RWPE2 (cell line): Measurements from ENCODE around the gene CCL18.
"Not testable (repeated sequence)": the region's sequence is repeated elsewhere in the genome, so short reads cannot be mapped to it uniquely, and the experiment has no call there.

ENCODE experiments used
- ATAC-seq: fragments of 200-7000 bp; cut with Tn5 transposase; 3 replicates; pipeline ENCODE4 v1.9.1; 2021; ENCODE audit warnings: low read depth
- DNase-seq: peaks from one replicate; pipeline ENCODE4 v3.0.0-alpha.2; 2020; ENCODE audit warnings: low spot score
- H3K27ac ChIP-seq: fragments of 450-650 bp; 2 replicates; pipeline ENCODE4 v1.5.1; 2017; ENCODE audit warnings: mild to moderate bottlenecking; ENCODE audit not compliant: poor library complexity, severe bottlenecking
- H3K27me3 ChIP-seq: fragments of 250-450 bp; sonication (Bioruptor Pico); 2 replicates; pipeline ENCODE4 v1.5.1; 2021; ENCODE audit warnings: mild to moderate bottlenecking, moderate library complexity; ENCODE audit not compliant: insufficient read depth, poor library complexity, severe bottlenecking
- H3K36me3 ChIP-seq: fragments of 250-450 bp; sonication (Bioruptor Pico); 2 replicates; pipeline ENCODE4 v1.5.1; 2020; ENCODE audit warnings: low read depth, mild to moderate bottlenecking, moderate library complexity
- H3K4me1 ChIP-seq: fragments of 250-450 bp; sonication (Bioruptor Pico); 2 replicates; pipeline ENCODE4 v1.5.1; 2021; ENCODE audit warnings: mild to moderate bottlenecking, moderate library complexity; ENCODE audit not compliant: insufficient read depth, poor library complexity, severe bottlenecking
- H3K4me3 ChIP-seq: fragments of 250-450 bp; sonication (Bioruptor Pico); 2 replicates; pipeline ENCODE4 v1.5.1; 2021; ENCODE audit warnings: mild to moderate bottlenecking, moderate library complexity; ENCODE audit not compliant: severe bottlenecking
- H3K9me3 ChIP-seq: fragments of 250-450 bp; sonication (Bioruptor Pico); 2 replicates; pipeline ENCODE4 v1.5.1; 2021; ENCODE audit warnings: mild to moderate bottlenecking, moderate library complexity; ENCODE audit not compliant: severe bottlenecking
- CTCF ChIP-seq: fragments of 450-650 bp; IDR thresholded peaks from one replicate; pipeline ENCODE4 v1.5.1; 2017; ENCODE audit warnings: mild to moderate bottlenecking, moderate library complexity; ENCODE audit not compliant: poor library complexity, severe bottlenecking

The CCL18 gene

DNA sequence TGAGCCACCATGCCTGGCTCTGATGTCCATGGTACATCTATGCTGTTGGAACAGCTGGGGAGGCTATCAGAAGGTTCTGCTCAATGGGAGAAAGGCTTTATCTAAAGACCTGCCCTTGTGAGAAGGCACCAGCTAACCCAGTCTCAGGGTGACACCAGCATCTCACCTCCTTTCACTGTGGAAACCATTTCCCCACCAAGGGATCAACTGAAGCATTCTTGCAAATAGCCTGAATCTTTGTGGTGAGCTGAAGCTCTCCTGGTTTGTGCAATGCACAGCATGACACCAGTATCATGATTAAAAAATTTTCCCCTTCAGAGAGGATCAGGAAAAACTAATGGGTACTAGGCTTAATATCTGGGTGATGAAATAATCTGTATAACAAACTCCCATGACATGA, 5.1 kb downstream of the CCL18 start:
- Histone ChIP-seq H3K4me1 (no peaks in the 10 kb centered on the region), H3K4me3 (no peak overlapping the region), H3K36me3 (no peaks in the 10 kb centered on the region), H3K9me3 (no peaks in the 10 kb centered on the region), H3K27ac (no peak overlapping the region), H3K27me3 (no peaks in the 10 kb centered on the region)
- no peak for TF ChIP-seq CTCF
- DNase-seq (no peak), ATAC-seq (no peak)

- no peaks in the 10 kb centered on the region for H3K9me3 ChIP-seq
- no peaks in the 10 kb centered on the region for H3K4me1 ChIP-seq
- DNase-seq (no peak), ATAC-seq (no peak)
- TF ChIP-seq CTCF: no peak
- peaks cover 4% of the 10 kb centered on the region for H3K27me3 ChIP-seq
- H3K4me3 ChIP-seq: no peak overlapping the region
- H3K27ac ChIP-seq: no peak overlapping the region
- H3K36me3 ChIP-seq: no peaks in the 10 kb centered on the region
Observed at GRCh38 chr17:36070427-36070826, 6.4 kb downstream of the CCL18 start.

DNA sequence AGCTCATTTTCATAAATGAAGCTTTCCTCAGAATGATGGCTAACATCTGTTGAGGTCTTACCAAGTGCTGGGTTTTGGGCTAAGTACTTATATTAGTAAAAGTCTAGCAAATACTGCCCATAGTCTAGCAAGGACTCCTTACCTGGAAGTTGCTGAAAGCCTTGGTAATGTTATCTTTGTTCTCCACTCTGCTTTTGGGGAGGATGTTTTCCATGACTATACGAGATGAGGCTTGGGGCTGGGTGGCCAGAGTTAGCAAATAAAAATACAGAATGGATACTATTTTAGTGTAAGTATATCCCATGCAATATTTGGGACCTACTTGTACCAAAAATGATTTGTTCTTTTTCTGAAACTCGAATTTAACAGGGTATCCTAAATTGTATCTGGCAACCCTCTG, 7.7 kb downstream of the CCL18 start:
- Histone ChIP-seq H3K4me3 (no peak overlapping the region), H3K9me3 (no peaks in the 10 kb centered on the region), H3K4me1 (no peaks in the 10 kb centered on the region), H3K36me3 (no peaks in the 10 kb centered on the region), H3K27ac (no peak overlapping the region), H3K27me3 (peaks cover 4% of the 10 kb centered on the region)
- no peak for ATAC-seq
- DNase-seq: no peak
- TF ChIP-seq CTCF: no peak

- H3K9me3 ChIP-seq: no peaks in the 10 kb centered on the region
- H3K27ac ChIP-seq: no peak overlapping the region
- H3K36me3 ChIP-seq: no peaks in the 10 kb centered on the region
- H3K4me3 ChIP-seq: no peak overlapping the region
- peak; percentile 54 for TF ChIP-seq CTCF
- ATAC-seq (no peak), DNase-seq (no peak)
- H3K4me1 ChIP-seq: no peaks in the 10 kb centered on the region
- H3K27me3 ChIP-seq: peaks cover 4% of the 10 kb centered on the region
Observed at GRCh38 chr17:36072431-36073121, 8.5 kb downstream of the CCL18 start.

DNA sequence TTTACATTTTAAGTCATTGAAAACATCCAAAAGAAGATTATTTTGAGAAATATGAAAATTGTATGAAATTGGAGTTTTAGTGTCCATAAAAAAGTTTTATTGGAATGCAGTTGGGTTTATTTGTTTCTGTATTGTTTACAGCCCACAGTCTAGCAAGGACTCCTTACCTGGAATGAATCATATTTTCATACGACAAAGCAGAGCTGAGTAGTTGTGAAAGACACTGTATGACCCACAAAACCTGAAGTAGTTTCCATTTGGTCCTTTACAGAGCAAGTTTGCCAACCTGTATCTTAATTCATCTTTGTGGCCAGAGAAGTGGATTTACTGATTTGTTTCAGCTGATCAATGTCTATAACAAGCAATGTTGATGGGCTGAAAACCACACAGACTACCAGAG, 10.3 kb downstream of the CCL18 start:
- no peak for TF ChIP-seq CTCF
- no peaks in the 10 kb centered on the region for H3K36me3 ChIP-seq
- ATAC-seq: no peak
- H3K9me3 ChIP-seq: no peaks in the 10 kb centered on the region
- H3K4me3 ChIP-seq: no peak overlapping the region
- DNase-seq: no peak
- no peak overlapping the region for H3K27ac ChIP-seq
- H3K27me3 ChIP-seq: peaks cover 5% of the 10 kb centered on the region
- H3K4me1 ChIP-seq: no peaks in the 10 kb centered on the region

GRCh38 chr17:36081681-36082471, 17.8 kb downstream of the CCL18 start:
- not testable (repeated sequence) for H3K36me3 ChIP-seq, H3K27me3 ChIP-seq, H3K4me1 ChIP-seq, H3K9me3 ChIP-seq, H3K27ac ChIP-seq, ATAC-seq, DNase-seq, H3K4me3 ChIP-seq
